Hepatocyte (in vitro differentiated cells): ENCODE results near the gene BMAL1. TPM values are rescaled to one million over a fixed set of nuclear protein-coding genes. Genes with fewer than 3 reads are reported as not detected.

Source experiments
- DNase-seq: peaks from one replicate; pipeline ENCODE4 v3.0.0-alpha.2; 2016; ENCODE audit warnings: low spot score
- H2AFZ ChIP-seq: fragments of 200-600 bp; sonication (generic); 2 replicates; pipeline ENCODE4 v1.6.0; 2016; ENCODE audit warnings: antibody characterized with exemption, mild to moderate bottlenecking
- H3K27ac ChIP-seq: fragments of 200-600 bp; sonication (generic); 2 replicates; pipeline ENCODE4 v1.5.1; 2016; ENCODE audit warnings: mild to moderate bottlenecking
- H3K27me3 ChIP-seq: fragments of 200-600 bp; sonication (generic); 2 replicates; pipeline ENCODE4 v1.6.1; 2016
- H3K36me3 ChIP-seq: fragments of 200-600 bp; sonication (generic); replicated peaks from 2 replicates; pipeline ENCODE4 v1.5.1; 2016; ENCODE audit warnings: low read depth; ENCODE audit not compliant: insufficient read depth
- H3K4me1 ChIP-seq: fragments of 200-600 bp; sonication (generic); 2 replicates; pipeline ENCODE4 v1.5.1; 2016; ENCODE audit warnings: mild to moderate bottlenecking, moderate library complexity; ENCODE audit not compliant: insufficient read depth
- H3K4me2 ChIP-seq: fragments of 200-600 bp; sonication (generic); 2 replicates; pipeline ENCODE4 v1.6.0; 2016
- H3K4me3 ChIP-seq: fragments of 200-600 bp; sonication (generic); 2 replicates; pipeline ENCODE4 v1.5.1; 2016; ENCODE audit warnings: mild to moderate bottlenecking
- H3K79me2 ChIP-seq: fragments of 200-600 bp; sonication (generic); 2 replicates; pipeline ENCODE4 v1.6.0; 2017; ENCODE audit warnings: mild to moderate bottlenecking
- H3K9me2 ChIP-seq: fragments of 200-600 bp; sonication (generic); replicated peaks from 2 replicates; pipeline ENCODE4 v1.6.0; 2017; ENCODE audit warnings: mild to moderate bottlenecking; ENCODE audit not compliant: insufficient read depth
- H3K9me3 ChIP-seq: fragments of 200-600 bp; sonication (generic); 2 replicates; pipeline ENCODE4 v1.5.1; 2016; ENCODE audit warnings: low read depth, mild to moderate bottlenecking
- H4K20me1 ChIP-seq: fragments of 200-600 bp; sonication (generic); 2 replicates; pipeline ENCODE4 v1.6.0; 2016; ENCODE audit warnings: mild to moderate bottlenecking; ENCODE audit not compliant: insufficient read depth, poor library complexity, severe bottlenecking
- CTCF ChIP-seq: fragments of 200-600 bp; sonication (generic); IDR thresholded peaks from 2 replicates; pipeline ENCODE4 v1.5.1; 2016; ENCODE audit warnings: antibody characterized with exemption, mild to moderate bottlenecking; ENCODE audit not compliant: poor library complexity
- EZH2 ChIP-seq: fragments of 200-600 bp; sonication (generic); IDR thresholded peaks from 2 replicates; pipeline ENCODE4 v1.6.1; 2016; ENCODE audit warnings: antibody characterized with exemption, mild to moderate bottlenecking, borderline replicate concordance
- EZH2phosphoT487 ChIP-seq: fragments of 200-600 bp; sonication (generic); IDR thresholded peaks from one replicate; pipeline ENCODE4 v1.6.1; 2018; ENCODE audit warnings: antibody characterized with exemption, mild to moderate bottlenecking, low read depth, moderate library complexity; ENCODE audit not compliant: unreplicated experiment, severe bottlenecking
- WGBS: methylation state at CpG from one replicate; pipeline ENCODE4 v1.1.6; 2016; ENCODE audit warnings: low lambda C conversion rate; ENCODE audit errors: missing lambda C conversion rate; 5-methylcytosine and 5-hydroxymethylcytosine counted together
- polyA plus RNA-seq: library from polyadenylated mRNA; unstranded; fragments of >200 nt; fragmentation: Nextera tagmentation; extraction: Ambion mirVana; gene quantifications from 2 replicates; pipeline ENCODE4 v1.2.1, GENCODE V29; 2016
- total RNA-seq: library from RNA; depleted of rRNA; stranded (reverse); fragments of >200 nt; gene quantifications from 2 replicates; pipeline ENCODE4 v1.2.3, GENCODE V29; 2014

BMAL1 gene
- total and polyA plus RNA-seq, 2 experiments from 2014 or later, result 8.7 to 12.7 TPM

GRCh38 chr11:13364388-13364787 is 86.8 kb downstream of the BMAL1 start:
- WGBS, result 71% methylated on average over 2 of the region's 2 CpGs
- Histone ChIP-seq H3K4me2 (no peak overlapping the region), H3K4me1 (no peaks in the 10 kb centered on the region), H3K9me3 (no peaks in the 10 kb centered on the region), H3K9me2 (no peaks in the 10 kb centered on the region), H2AFZ (no peak overlapping the region), H3K79me2 (no peaks in the 10 kb centered on the region), H3K27ac (no peak overlapping the region), H4K20me1 (no peaks in the 10 kb centered on the region), H3K4me3 (no peak overlapping the region), H3K36me3 (no peaks in the 10 kb centered on the region), H3K27me3 (no peaks in the 10 kb centered on the region)
- no peak for DNase-seq
- no peak for TF ChIP-seq EZH2phosphoT487

- TF ChIP-seq EZH2phosphoT487 (no peak), EZH2 (no peak), CTCF (no peak)
- no peak overlapping the region for H3K4me2 ChIP-seq
- 95% methylated on average over 7 of the region's 7 CpGs for WGBS
- no peaks in the 10 kb centered on the region for H4K20me1 ChIP-seq
- no peaks in the 10 kb centered on the region for H3K36me3 ChIP-seq
- no peaks in the 10 kb centered on the region for H3K27me3 ChIP-seq
- no peak overlapping the region for H2AFZ ChIP-seq
- no peaks in the 10 kb centered on the region for H3K9me2 ChIP-seq
- no peaks in the 10 kb centered on the region for H3K79me2 ChIP-seq
- H3K4me1 ChIP-seq, result no peaks in the 10 kb centered on the region
- H3K4me3 ChIP-seq, result no peak overlapping the region
- DNase-seq, result no peak
- H3K9me3 ChIP-seq, result no peaks in the 10 kb centered on the region
- no peak overlapping the region for H3K27ac ChIP-seq
Observed at GRCh38 chr11:13366266-13367026, 88.9 kb downstream of the BMAL1 start.

GRCh38 chr11:13367115-13367514 is 89.5 kb downstream of the BMAL1 start:
- no peak for DNase-seq
- no peak overlapping the region for H3K27ac ChIP-seq
- H3K4me1 ChIP-seq, result no peaks in the 10 kb centered on the region
- no peak overlapping the region for H3K4me2 ChIP-seq
- TF ChIP-seq EZH2, result no peak
- TF ChIP-seq EZH2phosphoT487, result no peak
- no peak for TF ChIP-seq CTCF
- no peaks in the 10 kb centered on the region for H3K27me3 ChIP-seq
- H4K20me1 ChIP-seq, result no peaks in the 10 kb centered on the region
- H3K79me2 ChIP-seq, result no peaks in the 10 kb centered on the region
- no peaks in the 10 kb centered on the region for H3K9me2 ChIP-seq
- no peaks in the 10 kb centered on the region for H3K36me3 ChIP-seq
- 89% methylated on average over 4 of the region's 4 CpGs for WGBS
- no peak overlapping the region for H3K4me3 ChIP-seq
- H2AFZ ChIP-seq, result no peak overlapping the region
- no peaks in the 10 kb centered on the region for H3K9me3 ChIP-seq

- no peaks in the 10 kb centered on the region for H3K36me3 ChIP-seq
Observed at GRCh38 chr11:13368041-13368446, 90.5 kb downstream of the BMAL1 start.

More at GRCh38 chr11:13368041-13368446, 90.5 kb downstream of the BMAL1 start:
- H2AFZ ChIP-seq, result no peak overlapping the region
- no peak overlapping the region for H3K4me2 ChIP-seq
- H4K20me1 ChIP-seq, result no peaks in the 10 kb centered on the region
- 84% methylated on average over 5 of the region's 5 CpGs for WGBS
- H3K4me3 ChIP-seq, result no peak overlapping the region
- no peak for DNase-seq
- no peaks in the 10 kb centered on the region for H3K9me2 ChIP-seq
- TF ChIP-seq CTCF (no peak), EZH2 (no peak), EZH2phosphoT487 (no peak)
- no peak overlapping the region for H3K27ac ChIP-seq
- no peaks in the 10 kb centered on the region for H3K27me3 ChIP-seq
- no peaks in the 10 kb centered on the region for H3K9me3 ChIP-seq
- H3K79me2 ChIP-seq, result no peaks in the 10 kb centered on the region
- no peaks in the 10 kb centered on the region for H3K4me1 ChIP-seq
